Dendritic cell treated with granulocyte-macrophage colony-stimulating factor and Interleukin-4, amounts not matched to agents 40 ng/mL and 50 ng/mL, for 4 days (primary cell): ENCODE measurements around the gene GTF2H4.

Experiments
- H3K27ac Mint-ChIP-seq: one replicate; pipeline ENCODE4 v1.8.0; 2022; ENCODE audit warnings: mild to moderate bottlenecking, mixed read lengths
- H3K27me3 Mint-ChIP-seq: one replicate; pipeline ENCODE4 v1.8.0; 2022; ENCODE audit warnings: mild to moderate bottlenecking, mixed read lengths
- H3K36me3 Mint-ChIP-seq: one replicate; pipeline ENCODE4 v1.8.0; 2022; ENCODE audit warnings: low read depth, mixed read lengths
- H3K4me1 Mint-ChIP-seq: one replicate; pipeline ENCODE4 v1.8.0; 2022; ENCODE audit warnings: low read depth, mixed read lengths
- H3K4me3 Mint-ChIP-seq: one replicate; pipeline ENCODE4 v1.8.0; 2022; ENCODE audit warnings: mild to moderate bottlenecking, moderate library complexity, mixed read lengths
- H3K9me3 Mint-ChIP-seq: one replicate; pipeline ENCODE4 v1.8.0; 2022; ENCODE audit warnings: mixed read lengths
- intact Hi-C: fragments of 100-400 bp; cut with micrococcal nuclease; formaldehyde crosslinking; loops from one replicate; pipeline ENCODE4 v1.15.0; 2022

Gene GTF2H4

DNA sequence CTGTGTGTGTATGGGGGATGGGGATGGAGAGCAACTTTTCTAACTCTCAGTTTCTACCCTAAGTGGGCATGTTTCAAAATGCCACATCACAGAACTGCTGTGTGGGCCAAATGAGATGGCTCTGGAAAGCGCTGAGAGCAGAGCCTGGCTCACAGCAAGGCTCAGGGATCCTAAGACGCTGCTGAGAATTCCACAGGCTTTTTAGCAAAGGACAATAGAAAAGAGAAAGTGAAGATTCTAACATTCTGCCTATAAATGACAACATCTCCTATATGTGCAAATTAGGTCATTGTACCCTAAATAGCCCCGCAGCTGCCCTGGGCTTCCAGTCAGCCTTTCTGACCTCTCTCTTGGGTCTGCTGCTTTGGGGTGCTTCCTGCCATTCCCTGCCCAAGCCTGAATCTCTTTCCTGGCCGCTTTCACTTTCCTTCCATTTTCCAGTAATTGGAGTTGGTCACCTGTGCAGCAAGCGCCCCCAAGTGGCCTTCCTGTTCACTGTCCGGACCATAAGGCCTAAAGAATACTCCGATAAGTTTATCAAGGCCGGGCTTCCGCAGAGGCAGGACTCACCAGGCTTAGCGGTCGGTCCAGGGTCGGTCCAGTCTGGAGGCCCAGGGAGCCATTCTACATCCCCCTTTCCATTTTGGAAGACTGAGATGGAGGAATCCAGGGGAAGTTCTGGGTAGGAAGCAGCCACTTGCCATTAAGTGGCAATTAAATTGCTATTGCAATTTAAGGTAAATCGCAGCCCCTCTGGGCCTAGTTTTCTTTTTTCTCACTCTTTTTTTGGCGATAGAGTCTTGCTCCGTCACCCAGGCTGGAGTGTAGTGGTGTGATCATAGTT, 30.4 kb upstream of the GTF2H4 start:
- Mint-ChIP-seq H3K27ac (peak overlapping the region; percentile 21), H3K4me1 (peaks cover 8% of the 10 kb centered on the region), H3K4me3 (peak overlapping the region; percentile 65), H3K27me3 (peaks cover 23% of the 10 kb centered on the region), H3K36me3 (no peaks in the 10 kb centered on the region), H3K9me3 (peaks cover 7% of the 10 kb centered on the region)
- intact Hi-C loops = loop anchor here (1.0 to 5.0 kb wide), 2 partner anchors 49 to 150 kb away; no protein-coding TSS in a partner anchor

DNA sequence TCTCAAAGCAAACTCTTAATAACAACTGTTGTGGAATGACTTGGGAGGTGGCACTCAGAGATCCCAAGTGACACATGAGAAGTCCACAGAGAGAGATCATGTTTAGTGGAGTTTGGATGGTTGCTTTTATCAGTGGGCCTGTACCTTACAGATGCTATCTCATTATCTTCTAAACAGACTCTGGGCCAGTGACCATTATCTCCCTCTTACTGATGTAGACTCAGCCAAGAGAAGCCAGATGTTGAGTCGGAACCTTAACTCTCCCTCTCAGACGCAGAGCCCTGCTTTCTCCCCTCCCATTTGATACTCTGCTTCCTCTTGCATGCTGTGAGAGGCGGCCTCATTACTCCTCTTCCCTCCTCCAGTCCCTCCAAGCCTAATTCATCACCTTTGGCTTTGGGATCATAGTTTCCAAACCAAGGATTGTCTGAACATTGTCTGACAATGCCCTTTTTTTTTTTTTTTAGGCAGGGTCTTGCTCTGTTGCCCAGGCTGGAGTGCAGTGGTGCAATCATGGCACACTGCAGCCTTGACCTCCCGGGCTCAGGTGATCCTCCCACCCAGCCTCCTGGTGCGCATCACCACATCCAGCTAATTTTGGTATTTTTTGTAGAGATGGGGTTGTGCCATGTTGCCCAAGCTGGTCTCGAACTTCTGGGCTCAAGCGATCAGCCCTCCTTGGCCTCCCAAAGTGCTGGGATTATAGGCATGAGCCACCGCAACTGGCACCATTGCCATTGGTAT, 28.2 kb upstream of the GTF2H4 start:
- Mint-ChIP-seq H3K4me1 (peaks cover 17% of the 10 kb centered on the region), H3K27ac (no peak overlapping the region), H3K36me3 (no peaks in the 10 kb centered on the region), H3K4me3 (no peak overlapping the region), H3K27me3 (peaks cover 36% of the 10 kb centered on the region), H3K9me3 (no peaks in the 10 kb centered on the region)
- intact Hi-C loops = loop anchor here (5.0 kb wide), 1 partner anchor 153 kb away; no protein-coding TSS in a partner anchor

DNA sequence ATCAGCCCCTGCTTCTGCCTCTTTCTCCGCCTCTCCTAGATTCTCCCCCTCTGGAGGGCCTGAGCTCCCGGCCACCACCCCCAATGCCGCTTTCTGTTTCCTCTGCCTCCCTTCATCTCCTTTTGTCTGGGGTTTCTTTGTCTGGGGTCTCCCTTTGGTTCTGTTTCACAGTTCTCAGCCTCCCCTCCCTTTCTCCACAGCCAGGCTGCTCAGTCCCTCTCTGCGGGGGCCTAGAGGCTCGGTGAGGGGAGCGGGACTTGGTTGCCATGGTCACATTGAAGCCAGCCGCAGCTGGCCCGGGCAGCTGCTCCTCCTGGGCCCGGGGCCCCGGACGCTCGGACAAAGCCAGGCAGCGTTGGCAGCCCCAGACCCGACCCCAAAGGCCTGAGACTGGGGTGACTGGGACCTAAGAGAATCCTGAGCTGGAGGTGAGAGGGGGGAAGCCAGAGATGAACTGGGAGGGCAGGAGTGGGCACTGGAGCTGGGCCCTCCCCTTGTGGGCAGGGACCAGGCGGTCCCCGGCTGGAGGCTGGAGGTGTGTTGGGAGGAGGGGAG, 27.2 kb upstream of the GTF2H4 start:
- Mint-ChIP-seq H3K4me3 (no peak overlapping the region), H3K27me3 (peaks cover 46% of the 10 kb centered on the region), H3K9me3 (no peaks in the 10 kb centered on the region), H3K27ac (no peak overlapping the region), H3K36me3 (no peaks in the 10 kb centered on the region), H3K4me1 (peaks cover 26% of the 10 kb centered on the region)
- intact Hi-C loops = no loop called here

DNA sequence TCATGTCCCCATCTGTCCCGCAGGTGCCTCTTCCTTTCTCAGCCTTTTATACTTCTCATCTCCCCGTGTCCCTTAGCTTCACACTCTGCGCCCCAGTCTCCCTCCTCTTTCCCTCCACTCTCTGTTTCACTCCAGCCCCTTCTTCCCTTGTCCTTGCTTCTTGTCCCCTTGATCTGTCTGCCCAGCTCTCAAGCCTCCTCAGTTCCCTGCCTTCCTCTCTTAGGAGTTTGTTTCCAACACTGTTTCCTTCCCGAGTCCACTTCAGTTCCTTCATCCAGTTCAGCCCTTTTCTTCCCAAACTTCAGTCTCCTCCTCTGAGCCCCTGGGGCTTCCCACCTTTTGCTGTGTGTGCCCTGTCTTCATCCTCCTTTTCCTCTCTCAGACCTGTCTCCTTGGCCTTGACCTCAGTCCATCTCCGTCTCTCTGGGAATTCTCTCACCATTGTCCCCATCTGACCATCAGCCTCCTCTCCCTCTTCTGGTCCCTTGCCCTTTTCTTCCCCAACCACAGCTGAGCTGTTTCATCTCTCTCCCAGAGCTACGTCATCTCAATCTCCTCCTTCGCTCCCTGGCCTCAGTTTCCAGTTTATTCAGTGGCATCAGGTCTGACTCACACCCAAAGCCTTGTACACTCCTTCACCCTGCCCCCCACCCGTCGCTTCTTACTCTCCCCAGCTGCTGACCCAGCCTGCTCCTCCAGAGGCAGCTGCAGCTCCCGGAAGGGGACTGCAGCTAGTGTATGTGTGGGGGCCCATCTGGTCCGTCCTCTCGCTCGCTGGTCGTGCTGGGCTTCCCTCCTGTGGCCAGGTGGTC, 26.4 kb upstream of the GTF2H4 start:
- peaks cover 34% of the 10 kb centered on the region for H3K4me1 Mint-ChIP-seq
- no peak overlapping the region for H3K4me3 Mint-ChIP-seq
- intact Hi-C loops = no loop called here
- peaks cover 54% of the 10 kb centered on the region for H3K27me3 Mint-ChIP-seq
- no peaks in the 10 kb centered on the region for H3K36me3 Mint-ChIP-seq
- H3K27ac Mint-ChIP-seq = no peak overlapping the region
- no peaks in the 10 kb centered on the region for H3K9me3 Mint-ChIP-seq

DNA sequence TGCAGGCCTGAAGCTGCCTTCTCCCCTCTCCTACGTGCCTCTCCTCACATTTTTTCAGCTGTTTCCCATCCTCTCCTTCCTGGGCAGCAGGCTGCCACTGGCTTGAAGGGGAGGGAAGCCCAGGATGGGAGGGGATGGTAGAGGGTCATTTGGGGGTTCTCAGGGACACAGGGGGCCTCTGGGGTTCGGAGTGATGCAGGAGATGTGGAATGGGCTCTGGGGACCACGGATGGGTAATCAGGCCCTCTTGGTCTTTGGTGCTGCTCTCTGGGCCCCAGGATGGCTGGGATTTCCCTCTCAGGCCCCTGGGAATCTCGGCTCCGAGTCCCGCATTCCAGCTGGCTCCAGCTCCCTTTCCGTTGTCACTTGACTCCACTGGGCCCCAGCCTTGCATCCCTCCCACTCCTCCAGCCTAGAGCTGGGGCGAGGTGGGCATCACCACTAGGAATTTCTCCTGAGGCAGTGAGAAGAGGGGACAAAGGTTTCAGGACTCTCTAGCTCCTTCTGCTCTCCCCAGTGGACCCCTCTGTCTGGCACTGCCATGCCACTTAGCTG, 25.7 kb upstream of the GTF2H4 start:
- Mint-ChIP-seq H3K4me3 (no peak overlapping the region), H3K4me1 (peaks cover 33% of the 10 kb centered on the region), H3K27ac (no peak overlapping the region), H3K36me3 (no peaks in the 10 kb centered on the region), H3K9me3 (no peaks in the 10 kb centered on the region), H3K27me3 (peaks cover 57% of the 10 kb centered on the region)
- intact Hi-C loops = no loop called here

DNA sequence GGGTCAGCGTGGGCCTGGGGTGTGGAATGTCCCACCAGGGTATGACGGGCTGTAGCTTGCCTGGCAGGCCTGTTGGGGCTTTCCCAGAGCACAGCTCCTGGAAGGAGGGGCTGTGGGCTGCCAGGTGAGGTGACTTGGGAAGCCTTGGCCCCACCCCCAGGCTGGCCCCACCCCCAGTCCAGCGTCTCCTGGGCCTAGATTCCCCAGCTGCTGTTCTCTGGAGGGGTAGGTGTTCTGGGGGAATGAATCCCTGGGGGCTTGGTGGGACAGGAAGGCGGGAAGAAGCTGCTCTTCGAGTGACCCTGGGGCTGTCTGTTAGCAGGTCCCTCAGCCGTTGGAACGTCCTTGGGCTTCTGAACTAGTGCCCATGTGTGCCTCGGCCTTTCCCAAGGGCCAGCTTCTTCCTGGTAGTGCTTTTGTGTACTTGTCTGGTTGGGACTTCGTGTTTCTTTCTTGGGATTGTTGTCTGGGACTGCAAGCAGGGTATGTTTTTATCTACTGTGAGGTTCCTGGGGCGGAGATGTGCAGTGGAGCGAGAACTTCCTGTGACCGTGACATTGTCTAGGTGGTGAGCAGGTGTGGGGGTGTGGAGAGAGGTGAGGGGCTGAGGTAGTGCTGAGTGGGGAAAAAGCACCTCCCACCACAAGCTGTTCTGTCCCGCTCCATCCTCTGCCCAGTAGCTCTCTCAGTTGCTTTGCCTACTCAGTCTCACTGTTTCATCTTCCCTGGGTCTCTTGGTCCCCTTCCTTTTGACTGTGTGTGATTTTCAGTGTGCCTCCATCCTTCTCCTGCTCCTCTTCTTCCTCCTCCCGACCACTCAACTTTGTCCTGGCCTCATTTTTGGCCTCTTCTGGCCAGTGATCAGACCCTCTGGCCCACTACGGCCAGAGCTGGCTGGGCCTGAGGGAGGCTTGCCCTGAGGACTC, 25.0 kb upstream of the GTF2H4 start:
- peaks cover 26% of the 10 kb centered on the region for H3K4me1 Mint-ChIP-seq
- no peaks in the 10 kb centered on the region for H3K36me3 Mint-ChIP-seq
- peak overlapping the region; percentile 55 for H3K4me3 Mint-ChIP-seq
- H3K27ac Mint-ChIP-seq = peak overlapping the region; percentile 28
- intact Hi-C loops = no loop called here
- H3K9me3 Mint-ChIP-seq = no peaks in the 10 kb centered on the region
- peaks cover 57% of the 10 kb centered on the region for H3K27me3 Mint-ChIP-seq

DNA sequence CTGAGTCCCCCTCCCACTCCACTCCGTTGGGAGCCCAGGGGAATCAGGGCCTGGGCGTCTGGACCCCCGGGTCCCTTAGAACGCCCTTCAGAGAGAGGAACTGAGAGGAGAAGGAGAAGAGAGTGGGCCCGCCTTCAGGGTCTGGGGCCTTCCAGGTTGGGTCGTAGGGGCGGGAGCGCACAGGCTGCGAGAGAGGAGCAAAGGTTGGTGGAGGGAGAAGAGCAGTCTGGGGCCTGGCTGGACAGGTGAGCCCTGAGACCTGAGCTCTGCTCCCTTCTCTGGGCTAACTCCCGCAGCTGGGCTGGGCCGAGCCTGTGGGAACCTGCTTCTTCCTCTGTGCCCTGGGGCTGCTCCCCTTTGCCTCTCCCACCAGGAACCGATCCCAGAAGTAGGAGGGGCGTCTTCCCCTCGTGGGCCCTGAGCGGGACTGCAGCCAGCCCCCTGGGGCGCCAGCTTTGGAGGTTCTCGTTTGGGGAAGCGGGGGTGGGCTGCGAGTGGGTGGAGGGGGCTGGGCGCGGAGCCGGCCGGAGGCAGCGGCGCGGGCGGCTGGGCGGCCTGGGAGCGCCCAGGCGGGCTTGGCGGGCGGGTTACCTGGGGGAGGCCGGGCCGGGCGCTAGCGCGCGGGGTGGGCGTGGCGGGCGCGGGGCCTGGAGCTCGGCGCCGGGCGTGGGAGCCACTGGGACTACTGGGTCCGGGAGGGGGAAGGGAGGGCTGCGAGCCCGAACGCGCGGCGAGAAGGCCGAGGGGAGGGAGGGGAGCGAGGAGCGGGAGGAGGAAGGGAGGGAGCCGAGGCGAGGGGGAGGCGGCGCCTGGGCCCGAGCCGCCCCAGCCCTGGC, 24.1 kb upstream of the GTF2H4 start, which contains the start of gene DDR1:
Gene DDR1 (plus strand): TSS at position 835 of the 836 bp plus-strand sequence. CDS start 4,211 bp downstream, outside the sequence.
- Mint-ChIP-seq H3K27me3 (peaks cover 60% of the 10 kb centered on the region), H3K27ac (peak within 1 kb of the TSS; percentile 28)

DNA sequence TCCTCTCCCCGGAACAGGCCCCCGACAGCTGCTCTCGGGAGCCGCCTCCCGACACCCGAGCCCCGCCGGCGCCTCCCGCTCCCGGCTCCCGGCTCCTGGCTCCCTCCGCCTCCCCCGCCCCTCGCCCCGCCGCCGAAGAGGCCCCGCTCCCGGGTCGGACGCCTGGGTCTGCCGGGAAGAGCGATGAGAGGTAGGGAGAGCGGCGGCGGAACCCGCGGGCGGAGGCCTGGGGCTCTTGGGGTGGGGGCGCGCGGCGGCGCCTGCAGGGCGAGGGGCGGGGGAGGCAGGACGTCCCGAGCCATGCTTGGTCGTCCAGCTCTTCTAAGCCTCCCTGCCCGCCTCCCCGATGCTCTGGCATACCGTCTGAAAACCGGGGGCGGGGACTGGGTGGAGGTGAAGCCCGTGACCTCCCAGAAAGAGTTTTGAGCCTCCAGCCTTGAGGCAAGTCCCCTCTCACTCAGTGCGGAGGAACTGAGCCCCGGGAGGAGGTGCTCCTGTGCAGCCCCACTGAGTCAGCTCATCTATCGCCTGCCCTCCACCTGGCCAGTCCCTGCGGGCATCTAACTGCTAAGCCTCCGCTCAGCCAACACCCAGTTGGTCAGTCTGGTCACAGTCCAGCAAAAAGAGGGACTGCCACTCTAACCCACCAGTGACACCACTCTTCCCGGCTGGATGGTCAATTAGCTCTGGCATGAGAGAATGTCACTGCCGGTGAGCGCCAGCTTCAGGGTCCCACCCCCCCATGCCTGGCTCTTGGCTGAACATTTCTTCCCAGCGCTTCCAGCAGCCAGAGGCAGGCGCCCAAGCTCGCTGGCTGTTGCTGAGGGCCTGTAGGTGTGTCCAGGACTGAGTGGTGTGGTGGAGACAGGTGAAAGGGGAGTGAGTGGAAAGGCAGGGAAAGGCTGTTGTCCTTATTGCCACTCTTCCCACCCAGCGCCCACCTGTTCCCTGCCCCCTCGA, 23.2 kb upstream of the GTF2H4 start:
- intact Hi-C loops = no loop called here
- H3K36me3 Mint-ChIP-seq = no peaks in the 10 kb centered on the region
- H3K4me3 Mint-ChIP-seq = peak overlapping the region; percentile 64
- no peak overlapping the region for H3K27ac Mint-ChIP-seq
- H3K9me3 Mint-ChIP-seq = no peaks in the 10 kb centered on the region
- H3K27me3 Mint-ChIP-seq = peaks cover 61% of the 10 kb centered on the region
- H3K4me1 Mint-ChIP-seq = peaks cover 26% of the 10 kb centered on the region

More for the DNA sequence above, 24.1 kb upstream of the GTF2H4 start, which contains the start of gene DDR1:
- Mint-ChIP-seq H3K4me3 (peak within 1 kb of the TSS; percentile 64), H3K36me3 (no peaks in the 10 kb centered on the region), H3K9me3 (no peaks in the 10 kb centered on the region), H3K4me1 (peaks cover 26% of the 10 kb centered on the region)
- intact Hi-C loops = no loop called here

DNA sequence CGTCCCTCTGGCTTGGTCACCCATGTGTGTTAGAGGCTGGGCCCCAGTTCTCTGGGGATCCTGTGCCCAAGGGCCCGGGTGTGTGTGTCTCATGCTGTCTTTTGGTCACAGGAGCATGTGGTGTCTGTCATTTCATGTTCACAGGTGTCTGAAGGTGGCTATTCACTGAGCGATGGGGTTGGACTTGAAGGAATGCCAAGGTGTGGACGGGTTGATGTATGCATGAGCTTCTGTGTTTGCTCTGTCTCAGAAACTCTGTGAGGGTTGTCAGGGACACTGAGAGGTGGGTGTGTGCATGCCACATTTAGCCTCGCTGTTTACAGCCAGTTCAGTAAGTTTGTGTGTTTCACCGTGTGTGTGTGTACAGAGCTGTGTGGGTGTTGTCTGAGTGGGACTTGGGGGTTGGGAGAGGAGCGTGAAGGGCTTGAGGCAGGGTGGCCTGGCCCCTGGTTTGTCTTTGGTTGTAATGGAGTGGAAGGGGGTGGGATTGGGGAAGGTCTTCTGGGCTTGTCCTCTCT, 22.5 kb upstream of the GTF2H4 start:
- no peaks in the 10 kb centered on the region for H3K9me3 Mint-ChIP-seq
- H3K4me1 Mint-ChIP-seq = peaks cover 26% of the 10 kb centered on the region
- H3K36me3 Mint-ChIP-seq = no peaks in the 10 kb centered on the region
- H3K27me3 Mint-ChIP-seq = peaks cover 66% of the 10 kb centered on the region
- no peak overlapping the region for H3K4me3 Mint-ChIP-seq
- intact Hi-C loops = no loop called here
- no peak overlapping the region for H3K27ac Mint-ChIP-seq

DNA sequence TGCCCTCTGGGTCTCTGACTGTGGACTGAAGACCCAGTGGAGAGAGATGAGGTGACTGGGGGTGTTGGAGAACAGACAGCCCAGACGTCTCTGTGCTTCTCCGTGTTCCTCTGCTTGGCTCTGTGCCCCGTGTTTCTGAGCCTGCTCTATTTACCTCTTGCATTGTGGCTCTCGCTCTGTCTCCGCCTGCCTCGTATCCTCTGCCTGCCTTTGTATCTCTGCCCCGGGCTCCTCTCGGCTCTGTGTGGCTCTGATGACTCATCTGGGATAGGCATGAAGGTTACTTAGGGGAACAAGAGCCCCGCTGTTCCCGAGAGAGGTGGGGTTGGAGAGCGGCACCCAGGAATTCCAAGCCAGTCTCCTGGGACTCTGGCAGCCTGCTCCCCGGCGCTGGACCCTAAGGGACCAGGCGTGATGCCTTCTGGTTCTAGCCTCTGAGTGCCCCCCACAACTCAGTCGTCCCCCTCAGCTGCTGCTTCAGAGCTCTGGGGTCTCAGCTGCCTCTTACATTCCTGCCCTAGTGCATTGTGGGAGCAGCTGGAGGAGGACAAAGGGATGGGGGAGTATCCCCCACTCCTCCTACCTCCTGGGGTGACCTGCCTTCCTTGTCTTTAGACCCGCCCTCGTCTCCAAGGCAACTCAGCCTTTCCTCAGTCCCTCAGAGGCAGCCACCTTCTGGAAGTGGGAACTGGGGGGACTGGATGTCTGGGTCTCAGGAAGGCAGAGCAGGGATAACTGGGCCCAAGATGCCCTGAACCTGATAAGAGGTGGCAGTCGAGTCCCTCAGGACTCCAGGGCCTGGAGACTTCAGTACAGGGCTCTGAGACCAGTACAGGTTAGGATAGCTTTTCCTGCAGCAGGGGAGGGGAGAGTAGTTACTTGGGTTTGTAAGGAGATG, 21.8 kb upstream of the GTF2H4 start:
- Mint-ChIP-seq H3K4me3 (no peak overlapping the region), H3K27me3 (peaks cover 60% of the 10 kb centered on the region), H3K36me3 (no peaks in the 10 kb centered on the region), H3K27ac (no peak overlapping the region), H3K9me3 (no peaks in the 10 kb centered on the region), H3K4me1 (peaks cover 26% of the 10 kb centered on the region)
- intact Hi-C loops = no loop called here
